Measurements from ENCODE around the gene DNAAF9.

The DNAAF9 gene

GRCh38 chr20:3377644-3378043, 29.8 kb downstream of the DNAAF9 start:
- H3K27me3 ChIP-seq (replicated peaks; ENCODE audit: insufficient read depth, low read length), result no peaks in the 10 kb centered on the region
- no peak overlapping the region for H3K9ac ChIP-seq (ENCODE audit: low read length)
- no peaks in the 10 kb centered on the region for H3F3A ChIP-seq (ENCODE audit: insufficient read depth, low read length)
- no peaks in the 10 kb centered on the region for H3K36me3 ChIP-seq (replicated peaks; ENCODE audit: insufficient read depth, low read length)
- no peaks in the 10 kb centered on the region for H3K9me2 ChIP-seq (replicated peaks; ENCODE audit: insufficient read depth, low read length)
- H3K4me3 ChIP-seq (ENCODE audit: low read length), result no peak overlapping the region
- no peak overlapping the region for H3K27ac ChIP-seq (ENCODE audit: low read length)
- DNase-seq, result no peak
- H3K9me3 ChIP-seq (replicated peaks; ENCODE audit: insufficient read depth, low read length), result no peaks in the 10 kb centered on the region
- no peaks in the 10 kb centered on the region for H3K4me1 ChIP-seq (ENCODE audit: low read length)
- no peak for TF ChIP-seq CTCF (IDR thresholded peaks at IDR 0.05; ENCODE audit: low read length)
- TF ChIP-seq EZH2 (optimal IDR thresholded peaks at IDR 0.05; ENCODE audit: low read depth, low read length), result no peak
- no peak for TF ChIP-seq EZH2phosphoT487 (IDR thresholded peaks at IDR 0.05; ENCODE audit: low read length)
- no peak overlapping the region for H3K4me2 ChIP-seq (ENCODE audit: low read depth, low read length)
- H2AFZ ChIP-seq (ENCODE audit: low read length), result no peak overlapping the region
- no peaks in the 10 kb centered on the region for H4K20me1 ChIP-seq (ENCODE audit: insufficient read depth, low read length)
- no peaks in the 10 kb centered on the region for H3K79me2 ChIP-seq (ENCODE audit: low read length)

GRCh38 chr20:3374296-3374695, 33.2 kb downstream of the DNAAF9 start:
- DNase-seq, result no peak

GRCh38 chr20:3371754-3372153, 35.7 kb downstream of the DNAAF9 start:
- no peaks in the 10 kb centered on the region for H4K20me1 ChIP-seq (ENCODE audit: insufficient read depth, low read length)
- H3K79me2 ChIP-seq (ENCODE audit: low read length), result no peaks in the 10 kb centered on the region
- H3K27ac ChIP-seq (ENCODE audit: low read length), result no peak overlapping the region
- H3K4me2 ChIP-seq (ENCODE audit: low read depth, low read length), result no peak overlapping the region
- H3K9me2 ChIP-seq (replicated peaks; ENCODE audit: insufficient read depth, low read length), result no peaks in the 10 kb centered on the region
- TF ChIP-seq CTCF (IDR thresholded peaks at IDR 0.05; ENCODE audit: low read length) (no peak), EZH2 (optimal IDR thresholded peaks at IDR 0.05; ENCODE audit: low read depth, low read length) (no peak), EZH2phosphoT487 (IDR thresholded peaks at IDR 0.05; ENCODE audit: low read length) (no peak)
- no peaks in the 10 kb centered on the region for H3F3A ChIP-seq (ENCODE audit: insufficient read depth, low read length)
- H3K4me3 ChIP-seq (ENCODE audit: low read length), result no peak overlapping the region
- H3K9ac ChIP-seq (ENCODE audit: low read length), result no peak overlapping the region
- no peak overlapping the region for H2AFZ ChIP-seq (ENCODE audit: low read length)
- H3K27me3 ChIP-seq (replicated peaks; ENCODE audit: insufficient read depth, low read length), result no peaks in the 10 kb centered on the region
- no peaks in the 10 kb centered on the region for H3K36me3 ChIP-seq (replicated peaks; ENCODE audit: insufficient read depth, low read length)
- H3K4me1 ChIP-seq (ENCODE audit: low read length), result no peaks in the 10 kb centered on the region
- DNase-seq, result no peak
- no peaks in the 10 kb centered on the region for H3K9me3 ChIP-seq (replicated peaks; ENCODE audit: insufficient read depth, low read length)

More at GRCh38 chr20:3374296-3374695, 33.2 kb downstream of the DNAAF9 start:
- no peaks in the 10 kb centered on the region for H3K9me2 ChIP-seq (replicated peaks; ENCODE audit: insufficient read depth, low read length)
- H2AFZ ChIP-seq (ENCODE audit: low read length), result no peak overlapping the region
- H4K20me1 ChIP-seq (ENCODE audit: insufficient read depth, low read length), result no peaks in the 10 kb centered on the region
- no peaks in the 10 kb centered on the region for H3K36me3 ChIP-seq (replicated peaks; ENCODE audit: insufficient read depth, low read length)
- TF ChIP-seq EZH2 (optimal IDR thresholded peaks at IDR 0.05; ENCODE audit: low read depth, low read length), result no peak
- no peak for TF ChIP-seq EZH2phosphoT487 (IDR thresholded peaks at IDR 0.05; ENCODE audit: low read length)
- no peak for TF ChIP-seq CTCF (IDR thresholded peaks at IDR 0.05; ENCODE audit: low read length)
- no peak overlapping the region for H3K27ac ChIP-seq (ENCODE audit: low read length)
- no peak overlapping the region for H3K4me2 ChIP-seq (ENCODE audit: low read depth, low read length)
- no peak overlapping the region for H3K4me3 ChIP-seq (ENCODE audit: low read length)
- no peaks in the 10 kb centered on the region for H3K4me1 ChIP-seq (ENCODE audit: low read length)
- H3F3A ChIP-seq (ENCODE audit: insufficient read depth, low read length), result no peaks in the 10 kb centered on the region
- H3K27me3 ChIP-seq (replicated peaks; ENCODE audit: insufficient read depth, low read length), result no peaks in the 10 kb centered on the region
- H3K9ac ChIP-seq (ENCODE audit: low read length), result no peak overlapping the region
- no peaks in the 10 kb centered on the region for H3K9me3 ChIP-seq (replicated peaks; ENCODE audit: insufficient read depth, low read length)
- H3K79me2 ChIP-seq (ENCODE audit: low read length), result no peaks in the 10 kb centered on the region

Data from MM.1S (cell line).